IMR-90 (cell line): ENCODE data around the gene ATG4A. TPM values are rescaled to one million over a fixed set of nuclear protein-coding genes. Genes with fewer than 3 reads are reported as not detected.

Experiments
- ATAC-seq: fragments of 200-7000 bp; cut with Tn5 transposase; 2 replicates; pipeline ENCODE4 v1.9.1; 2020; ENCODE audit warnings: low read depth, mild to moderate bottlenecking, moderate library complexity
- BruUV-seq: library from RNA; stranded (reverse); fragments of 400-500 nt; replicated peaks from 2 replicates; lab custom pipeline; 2021; lab: Mats Ljungman, UMichigan
- CTCF ChIA-PET: fragments of 300-600 bp; formaldehyde crosslinking; extraction: SDS; loops from one replicate; lab custom pipeline; 2021; ENCODE audit warnings: antibody characterized with exemption; lab: Yijun Ruan, JAX
- POLR2A ChIA-PET: fragments of 300-600 bp; sonication (Branson Sonifier 250); formaldehyde crosslinking; loops from one replicate; lab custom pipeline; 2022; ENCODE audit warnings: antibody characterized with exemption; ENCODE audit not compliant: unreplicated experiment; lab: Charles Lee
- DNase-seq: peaks from one replicate; pipeline ENCODE4 v3.0.0; 2013
- H2AFZ ChIP-seq: replicated peaks from 2 replicates; pipeline ENCODE3; 2013; ENCODE audit warnings: low read length, mild to moderate bottlenecking; ENCODE audit not compliant: poor library complexity
- H2AK5ac ChIP-seq: 2 replicates; pipeline ENCODE4 v1.6.1; 2013; ENCODE audit warnings: low read depth, low read length, inconsistent platforms
- H2AK9ac ChIP-seq: replicated peaks from 2 replicates; pipeline ENCODE3; 2013; ENCODE audit warnings: mild to moderate bottlenecking, low read depth, low read length, moderate library complexity; ENCODE audit not compliant: poor library complexity
- H2BK120ac ChIP-seq: 2 replicates; pipeline ENCODE4 v1.6.1; 2013; ENCODE audit warnings: low read depth, low read length, inconsistent platforms
- H2BK15ac ChIP-seq: 3 replicates; pipeline ENCODE4 v1.6.1; 2013; ENCODE audit warnings: low read depth, low read length, inconsistent platforms
- H2BK20ac ChIP-seq: 2 replicates; pipeline ENCODE4 v1.6.1; 2013; ENCODE audit warnings: low read depth, mild to moderate bottlenecking, inconsistent platforms, low read length, moderate library complexity
- H2BK5ac ChIP-seq: 2 replicates; pipeline ENCODE4 v1.6.1; 2013; ENCODE audit warnings: mild to moderate bottlenecking, low read depth, low read length, inconsistent platforms; ENCODE audit not compliant: poor library complexity, severe bottlenecking
- H3K14ac ChIP-seq: replicated peaks from 2 replicates; pipeline ENCODE4 v1.6.1; 2013; ENCODE audit warnings: low read depth, low read length, inconsistent platforms
- H3K18ac ChIP-seq: 2 replicates; pipeline ENCODE4 v1.6.1; 2013; ENCODE audit warnings: low read depth, low read length, control low read depth
- H3K23ac ChIP-seq: 2 replicates; pipeline ENCODE4 v1.6.1; 2013; ENCODE audit warnings: low read depth, low read length, inconsistent platforms
- H3K27ac ChIP-seq: 2 replicates; pipeline ENCODE4 v1.5.1; 2013; ENCODE audit warnings: mild to moderate bottlenecking, control low read depth, low read length; ENCODE audit not compliant: insufficient read depth
- H3K27me3 ChIP-seq: 2 replicates; pipeline ENCODE4 v1.6.1; 2013; ENCODE audit warnings: low read length; ENCODE audit not compliant: control insufficient read depth, insufficient read depth
- H3K36me3 ChIP-seq: 2 replicates; pipeline ENCODE4 v1.6.1; 2013; ENCODE audit warnings: low read length, mixed read lengths; ENCODE audit not compliant: control insufficient read depth, insufficient read depth
- H3K4ac ChIP-seq: 2 replicates; pipeline ENCODE4 v1.6.1; 2013; ENCODE audit warnings: low read depth, low read length, inconsistent platforms
- H3K4me1 ChIP-seq: 2 replicates; pipeline ENCODE4 v1.6.1; 2013; ENCODE audit warnings: low read length, mixed read lengths; ENCODE audit not compliant: control insufficient read depth, insufficient read depth
- H3K4me2 ChIP-seq: 2 replicates; pipeline ENCODE4 v1.6.1; 2013; ENCODE audit warnings: low read depth, mild to moderate bottlenecking, control low read depth, low read length, moderate library complexity
- H3K4me3 ChIP-seq: 2 replicates; pipeline ENCODE4 v1.5.1; 2013; ENCODE audit warnings: low read depth, mild to moderate bottlenecking, control low read depth, low read length, moderate library complexity; ENCODE audit not compliant: insufficient read depth
- H3K56ac ChIP-seq: 2 replicates; pipeline ENCODE4 v1.6.1; 2013; ENCODE audit warnings: low read length, inconsistent platforms; ENCODE audit not compliant: insufficient read depth; ENCODE audit errors: extremely low read depth
- H3K79me1 ChIP-seq, 2 experiments: 2 replicates each; pipeline ENCODE4 v1.6.1; 2013; ENCODE audit warnings: low read length in 2 of 2, inconsistent platforms in 1 of 2, low read depth in 1 of 2
- H3K9ac ChIP-seq: 2 replicates; pipeline ENCODE4 v1.6.1; 2013; ENCODE audit warnings: low read depth, low read length, control low read depth
- H3K9me1 ChIP-seq: 2 replicates; pipeline ENCODE4 v1.6.1; 2013; ENCODE audit warnings: low read length, inconsistent platforms; ENCODE audit not compliant: insufficient read depth
- H3K9me3 ChIP-seq: 2 replicates; pipeline ENCODE4 v1.6.1; 2013; ENCODE audit warnings: low read length; ENCODE audit not compliant: control insufficient read depth, insufficient read depth
- H4K20me1 ChIP-seq: 2 replicates; pipeline ENCODE4 v1.6.1; 2013; ENCODE audit warnings: low read length, inconsistent platforms; ENCODE audit not compliant: insufficient read depth
- H4K5ac ChIP-seq: 2 replicates; pipeline ENCODE4 v1.6.1; 2013; ENCODE audit warnings: mild to moderate bottlenecking, low read depth, low read length, control low read depth
- H4K8ac ChIP-seq, 2 experiments: 2 replicates each; pipeline ENCODE4 v1.6.1; 2013; ENCODE audit warnings: low read depth in 2 of 2, low read length in 2 of 2, control low read depth in 1 of 2, inconsistent platforms in 1 of 2
- H4K91ac ChIP-seq: 2 replicates; pipeline ENCODE4 v1.6.1; 2013; ENCODE audit warnings: low read depth, low read length, inconsistent platforms; ENCODE audit not compliant: insufficient read depth
- BHLHE40 ChIP-seq: fragments of 150-350 bp; IDR thresholded peaks from 2 replicates; pipeline ENCODE4 v1.6.1; 2016; ENCODE audit warnings: mild to moderate bottlenecking, low read depth, low read length
- CHD1 ChIP-seq: IDR thresholded peaks from 2 replicates; pipeline ENCODE4 v1.6.1; 2012; ENCODE audit warnings: low read depth, low read length, improper control_type of control experiment
- CTCF ChIP-seq: conservative IDR thresholded peaks from 2 replicates; pipeline ENCODE4 v1.5.1; 2012; ENCODE audit warnings: mild to moderate bottlenecking, low read depth, low read length, improper control_type of control experiment
- FOS ChIP-seq: fragments of 150-350 bp; IDR thresholded peaks from 2 replicates; pipeline ENCODE4 v1.6.1; 2016; ENCODE audit warnings: low read depth, low read length
- MXI1 ChIP-seq: IDR thresholded peaks from 2 replicates; pipeline ENCODE4 v1.6.1; 2012; ENCODE audit warnings: low read depth, mild to moderate bottlenecking, low read length, moderate library complexity, borderline replicate concordance
- POLR2A ChIP-seq: IDR thresholded peaks from 2 replicates; pipeline ENCODE4 v1.6.1; 2012; ENCODE audit warnings: mild to moderate bottlenecking, low read depth, low read length
- RAD21 ChIP-seq: IDR thresholded peaks from 2 replicates; pipeline ENCODE4 v1.6.1; 2012; ENCODE audit warnings: low read length, improper control_type of control experiment
- SMC3 ChIP-seq: fragments of 150-350 bp; IDR thresholded peaks from 2 replicates; pipeline ENCODE4 v1.6.1; 2016; ENCODE audit warnings: low read depth, mild to moderate bottlenecking, antibody characterized with exemption, low read length, moderate library complexity
- WGBS, 2 experiments: methylation state at CpG; one replicate each; pipeline versions ENCODE4 v1.1.5 to v1.1.7; 2013; ENCODE audit warnings: missing lambda C conversion rate in 2 of 2; ENCODE audit not compliant: insufficient read length in 1 of 2; ENCODE audit errors: extremely low coverage in 2 of 2; 5-methylcytosine and 5-hydroxymethylcytosine counted together
- dilution Hi-C: fragments of 300-500 bp; cut with HindIII; formaldehyde crosslinking; loops from one replicate; pipeline ENCODE4 v1.14.3; 2018; ENCODE audit warnings: low sequenced_read_pairs; ENCODE audit not compliant: unreplicated experiment
- in situ Hi-C: fragments of 300-500 bp; cut with MboI; formaldehyde crosslinking; loops from 3 replicates; pipeline ENCODE4 v1.14.3; 2019; ENCODE audit warnings: low sequenced_read_pairs, inconsistent platforms, mixed read lengths
- intact Hi-C: fragments of 100-400 bp; cut with micrococcal nuclease; formaldehyde crosslinking; loops from 2 replicates; pipeline ENCODE4 v1.10.0; 2022
- polyA plus RNA-seq, 3 experiments: library from polyadenylated mRNA; depleted of rRNA; stranded (reverse); fragments of >200 nt; gene quantifications; 2 replicates each; pipeline ENCODE4 v1.2.3, GENCODE V29; 2012; ENCODE audit warnings: low replicate concordance in 1 of 3
- total RNA-seq: library from RNA; depleted of rRNA; stranded (reverse); fragments of >200 nt; gene quantifications from 2 replicates; pipeline ENCODE4 v1.2.3, GENCODE V29; 2012

ATG4A gene
- total and polyA plus RNA-seq, 2 of the 4 experiments (the other 2 are of a cell fraction) = 8.2 to 14.7 TPM

DNA sequence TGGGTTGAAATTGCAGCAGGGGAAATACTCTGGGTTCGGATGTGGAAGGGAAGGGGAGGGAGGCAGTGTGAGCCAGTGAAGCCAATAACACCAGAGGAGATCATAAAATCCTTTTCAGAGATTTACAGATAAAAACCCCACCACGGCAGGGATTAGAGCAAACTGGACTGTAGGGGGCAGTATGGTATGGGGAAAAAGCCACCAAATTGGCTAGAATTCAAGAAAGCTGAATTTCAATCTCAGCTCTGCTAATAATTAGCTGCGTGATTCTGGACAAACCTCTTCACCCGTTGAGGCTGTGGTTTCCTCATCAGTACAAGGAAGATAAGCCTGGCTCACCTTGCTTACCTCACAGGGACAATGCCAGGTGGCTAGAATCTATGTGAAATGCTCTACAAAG lies 108.1 kb downstream of the ATG4A start:
- ATAC-seq (no peak; the same call in 1 of the 2 replicates), DNase-seq (peak; percentile 22)
- peak; percentile 54 for TF ChIP-seq RAD21
- TF ChIP-seq CTCF = peak; percentile 55
- TF ChIP-seq BHLHE40 = no peak
- no peak for TF ChIP-seq MXI1
- TF ChIP-seq FOS = no peak
- TF ChIP-seq CHD1 = no peak
- TF ChIP-seq SMC3 = peak; percentile 34; the same call in 1 of the 2 replicates
- no peak for TF ChIP-seq POLR2A
- no peak overlapping the region for H3K9ac ChIP-seq
- peaks cover 17% of the 10 kb centered on the region for H3K27me3 ChIP-seq
- POLR2A ChIA-PET = no interaction called here
- H2AK5ac ChIP-seq = no peak overlapping the region
- WGBS, 2 experiments = 0% methylated on average over 1 of the region's 4 CpGs; no CpG with 5 or more reads in 1 of the 2 experiments
- no peak overlapping the region for H3K14ac ChIP-seq
- no peak overlapping the region for H3K18ac ChIP-seq
- no peaks in the 10 kb centered on the region for H4K20me1 ChIP-seq
- no peak overlapping the region; the same call in 1 of the 2 replicates for H3K4ac ChIP-seq
- H3K27ac ChIP-seq = no peak overlapping the region
- in situ Hi-C loops = no loop called here
- CTCF ChIA-PET = interaction anchor here (1.6 kb wide), 1 partner anchor 9 kb away, joined by 4 read pairs; no protein-coding TSS in a partner anchor
- no peaks in the 10 kb centered on the region for H3K9me1 ChIP-seq
- no TSS peak for BruUV-seq
- H3K4me2 ChIP-seq = no peak overlapping the region; the same call in 1 of the 2 replicates
- dilution Hi-C loops = no loop called here
- no peaks in the 10 kb centered on the region for H3K36me3 ChIP-seq
- no peak overlapping the region for H3K23ac ChIP-seq
- no peaks in the 10 kb centered on the region for H3K9me3 ChIP-seq
- H4K91ac ChIP-seq = no peak overlapping the region
- H2AFZ ChIP-seq = no peak overlapping the region
- H2BK120ac ChIP-seq = no peak overlapping the region
- no peak overlapping the region for H2BK15ac ChIP-seq
- H2BK20ac ChIP-seq = no peak overlapping the region
- H3K4me3 ChIP-seq = no peak overlapping the region
- no peak overlapping the region for H4K5ac ChIP-seq
- H2BK5ac ChIP-seq = no peak overlapping the region
- no peaks in the 10 kb centered on the region for H3K4me1 ChIP-seq
- H3K79me1 ChIP-seq = no peaks in the 10 kb centered on the region
- H4K8ac ChIP-seq = no peak overlapping the region
- H2AK9ac ChIP-seq = no peak overlapping the region
- no peak overlapping the region for H3K56ac ChIP-seq
- intact Hi-C loops = loop anchor here (1.0 to 5.0 kb wide), 2 partner anchors 338 to 1278 kb away; no protein-coding TSS in a partner anchor
